SIG-M5 (cell line): ENCODE measurements around the gene RAB34.

Source experiments
- DNase-seq: peaks from one replicate; lab custom pipeline; 2025; lab: John Stamatoyannopoulos, UW

The RAB34 gene

DNA sequence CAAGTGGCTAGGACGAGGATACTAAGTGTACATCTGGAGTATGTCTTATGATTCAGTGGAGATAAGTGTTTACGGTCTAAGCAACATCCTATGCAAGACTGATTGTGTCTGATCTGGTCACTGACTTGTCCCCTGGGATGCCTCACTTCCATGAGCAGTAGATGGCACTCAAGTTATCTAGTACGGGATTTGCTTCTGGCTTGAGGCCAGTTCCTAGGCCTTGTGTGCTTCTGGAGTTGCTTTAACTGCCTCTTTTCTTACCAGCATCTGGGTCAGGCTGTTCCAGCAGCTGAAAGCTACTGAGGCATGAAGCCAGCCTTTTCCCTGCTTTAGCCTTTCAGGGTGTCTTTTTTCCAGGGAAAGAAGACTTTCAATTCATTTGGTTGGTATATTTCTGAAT lies 32.7 kb downstream of the RAB34 start:
- DNase-seq, result no peak

DNA sequence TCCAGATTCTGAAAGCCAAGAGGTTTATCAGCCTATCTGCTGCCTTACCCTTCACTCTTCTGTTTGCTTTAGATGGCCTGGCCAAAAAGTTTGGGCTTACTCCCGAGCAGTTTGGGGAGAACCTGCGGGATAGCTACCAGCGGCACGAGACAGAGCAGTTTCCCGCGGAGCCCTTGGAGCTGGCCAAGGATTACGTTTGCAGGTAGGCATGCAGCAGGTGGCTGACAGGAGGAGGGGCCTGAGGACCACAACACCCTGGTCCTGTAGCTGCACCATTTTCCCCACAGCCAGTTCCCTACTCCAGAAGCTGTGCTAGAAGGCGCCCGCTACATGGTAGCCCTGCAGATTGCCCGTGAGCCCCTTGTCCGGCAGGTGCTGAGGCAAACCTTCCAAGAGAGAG lies 35.0 kb downstream of the RAB34 start:
- no peak for DNase-seq

DNA sequence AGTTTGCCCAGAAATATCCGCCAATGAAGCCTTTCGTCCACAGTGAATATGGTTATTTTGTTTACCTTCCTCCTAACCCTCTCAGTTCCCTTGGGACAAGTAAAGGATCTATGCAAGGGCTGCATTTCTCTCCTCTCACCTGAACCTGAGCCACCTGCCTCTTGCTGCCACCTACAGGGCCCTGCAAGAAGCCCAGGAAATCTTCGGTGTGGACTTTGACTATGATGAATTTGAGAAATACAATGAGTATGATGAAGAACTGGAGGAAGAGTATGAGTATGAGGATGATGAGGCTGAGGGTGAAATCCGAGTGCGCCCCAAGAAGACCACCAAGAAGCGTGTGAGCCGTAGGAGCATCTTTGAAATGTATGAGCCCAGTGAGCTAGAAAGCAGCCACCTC lies 41.7 kb downstream of the RAB34 start:
- DNase-seq, result no peak

DNA sequence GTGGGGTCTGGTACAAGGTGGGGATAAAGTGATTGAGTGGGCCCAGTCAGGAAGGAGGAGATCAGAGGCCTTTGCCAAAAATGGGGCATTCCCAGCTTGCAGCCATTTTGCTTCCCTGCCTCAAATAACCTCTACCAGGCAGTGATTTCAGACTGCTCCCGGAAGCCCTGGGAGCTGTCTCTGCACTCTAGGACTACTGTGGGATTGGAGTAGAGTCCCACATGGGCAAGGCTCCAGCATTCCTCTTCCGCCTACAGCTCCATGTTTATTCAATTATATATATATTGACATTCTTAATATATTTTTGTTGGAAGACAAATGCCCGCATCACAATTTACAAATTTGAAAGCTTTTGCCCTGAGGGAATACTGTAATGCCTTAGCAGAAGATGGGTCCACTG lies 42.2 kb downstream of the RAB34 start:
- DNase-seq, result no peak

DNA sequence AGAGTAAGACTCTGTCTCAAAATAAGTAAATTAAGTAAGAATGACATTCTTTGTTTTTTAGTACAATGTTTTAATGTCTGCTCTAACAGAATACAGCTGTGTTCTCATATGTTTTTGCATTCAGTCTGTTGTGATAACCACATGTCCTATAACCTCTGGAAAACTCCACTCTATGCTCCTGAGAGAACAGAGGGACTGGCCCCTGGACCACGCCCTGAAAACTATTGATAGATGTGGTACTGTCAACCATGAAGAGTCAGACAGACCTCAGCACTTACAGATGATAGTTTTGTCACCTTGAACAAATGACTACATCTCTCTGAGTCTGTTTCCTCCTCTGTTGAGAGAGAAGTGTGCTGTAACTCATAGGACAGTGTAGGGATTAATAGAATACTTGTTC lies 47.8 kb downstream of the RAB34 start:
- no peak for DNase-seq

DNA sequence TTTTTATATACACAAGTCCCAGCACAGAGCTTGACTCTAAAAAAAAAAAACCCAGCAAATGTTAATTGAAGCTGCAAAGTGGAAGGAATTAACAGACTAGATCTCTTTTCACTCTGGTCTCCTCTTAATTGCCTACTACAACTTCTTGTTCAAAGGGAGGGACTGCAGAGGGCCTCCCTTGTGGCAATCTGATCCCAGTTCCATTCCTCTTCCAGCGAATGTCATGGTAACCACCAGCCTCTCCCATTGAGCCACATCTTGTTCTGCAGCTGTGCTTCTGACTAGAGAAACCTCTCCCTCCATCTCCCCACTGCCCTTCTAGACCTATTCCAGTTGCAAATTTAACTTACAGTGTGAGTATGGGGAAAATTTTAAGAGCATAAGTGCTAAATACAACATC lies 49.8 kb downstream of the RAB34 start:
- no peak for DNase-seq

DNA sequence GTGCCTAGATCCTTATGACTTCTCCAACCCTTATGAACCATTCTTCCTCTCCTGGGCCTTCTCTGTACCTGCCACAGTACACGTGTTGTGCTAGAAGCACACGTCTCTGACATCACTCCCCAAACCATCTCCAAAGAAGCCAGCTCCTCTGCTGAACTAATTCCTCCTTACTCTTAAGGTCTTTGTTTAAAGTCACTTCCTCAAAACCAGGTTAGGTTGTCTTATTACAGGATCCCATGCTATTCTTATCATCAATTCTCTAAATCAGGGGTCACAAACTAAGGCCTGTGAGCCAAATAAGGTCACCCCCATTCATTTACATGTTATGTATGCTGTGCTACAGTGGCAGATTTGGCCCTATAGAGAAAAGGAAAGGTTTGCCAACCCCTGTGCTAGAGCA lies 51.7 kb downstream of the RAB34 start:
- no peak for DNase-seq
